HCT116 (cell line): ENCODE data around the gene PARP9. TPM values are rescaled to one million over a fixed set of nuclear protein-coding genes. Genes with fewer than 3 reads are reported as not detected.

Experiments
- ATAC-seq: fragments of 200-7000 bp; cut with Tn5 transposase; 2 replicates; pipeline ENCODE4 v1.9.1; 2020; ENCODE audit warnings: mild to moderate bottlenecking, moderate library complexity
- BruUV-seq: library from RNA; stranded (reverse); fragments of 400-500 nt; replicated peaks from 2 replicates; lab custom pipeline; 2021; lab: Mats Ljungman, UMichigan
- CTCF ChIA-PET: fragments of 300-600 bp; sonication (Branson Sonifier 250); formaldehyde crosslinking; loops from one replicate; lab custom pipeline; 2021; ENCODE audit warnings: antibody characterized with exemption; lab: Charles Lee
- POLR2A ChIA-PET: fragments of 300-600, 350-600 bp; sonication (Branson Sonifier 250); formaldehyde crosslinking; loops from one replicate; lab custom pipeline; 2021; ENCODE audit warnings: antibody characterized with exemption; lab: Charles Lee
- RAD21 ChIA-PET, 2 experiments: fragments of 300-600 bp; sonication (Branson Sonifier 250); formaldehyde crosslinking; loops; one replicate each; lab custom pipeline; 2023; ENCODE audit warnings: low total read pairs in 2 of 2; ENCODE audit not compliant: uncharacterized antibody in 2 of 2, unreplicated experiment in 2 of 2, low non-redundant PET in 1 of 2; lab: Charles Lee
- DNase-seq: peaks from one replicate; pipeline ENCODE4 v3.0.0-alpha.2; 2010; ENCODE audit warnings: low read depth, low spot score
- H2AFZ ChIP-seq: fragments of 200-600 bp; shearing (Covaris generic), sonication (generic); 2 replicates; pipeline ENCODE4 v1.6.1; 2017; ENCODE audit warnings: low read depth, mixed run types, mixed read lengths, antibody characterized with exemption, low read length; ENCODE audit not compliant: poor library complexity, severe bottlenecking
- H3K27ac ChIP-seq: 2 replicates; pipeline ENCODE4 v1.5.1; 2012; ENCODE audit warnings: low read depth, low read length
- H3K27me3 ChIP-seq: fragments of 200-600 bp; sonication (generic); 2 replicates; pipeline ENCODE4 v1.6.1; 2016; ENCODE audit warnings: mixed run types, low read length, mixed read lengths; ENCODE audit not compliant: insufficient read depth
- H3K36me3 ChIP-seq, 2 experiments: fragments of 200-500 bp in 1 of 2; fragments of 200-600 bp in 1 of 2; sonication (Bioruptor generic) in 1 of 2; sonication (generic) in 1 of 2; 2 replicates each; pipeline versions ENCODE4 v1.5.1 to v1.6.1; 2014 to 2016; ENCODE audit warnings: low read length in 2 of 2, inconsistent platforms in 1 of 2, mixed read lengths in 1 of 2, mixed run types in 1 of 2; ENCODE audit not compliant: insufficient read depth in 2 of 2, control insufficient read depth in 1 of 2
- H3K4me1 ChIP-seq, 2 experiments: fragments of 200-600 bp in 1 of 2; sonication (generic) in 1 of 2; 2 replicates each; pipeline versions ENCODE4 v1.5.1 to v1.6.1; 2012 to 2017; ENCODE audit warnings: low read length in 2 of 2, inconsistent platforms in 1 of 2, mild to moderate bottlenecking in 1 of 2, mixed read lengths in 1 of 2, mixed run types in 1 of 2, moderate library complexity in 1 of 2; ENCODE audit not compliant: insufficient read depth in 2 of 2, control insufficient read depth in 1 of 2
- H3K4me2 ChIP-seq: fragments of 200-600 bp; sonication (generic); 2 replicates; pipeline ENCODE4 v1.6.1; 2017; ENCODE audit warnings: mixed run types, low read length, mixed read lengths
- H3K4me3 ChIP-seq, 2 experiments: fragments of 200-600 bp in 1 of 2; sonication (generic) in 1 of 2; replicated peaks in 1 of 2; 2 replicates each; pipeline ENCODE4 v1.5.1; 2011 to 2016; ENCODE audit warnings: low read length in 2 of 2, control low read depth in 1 of 2, low read depth in 1 of 2, mild to moderate bottlenecking in 1 of 2, mixed read lengths in 1 of 2, mixed run types in 1 of 2
- H3K79me2 ChIP-seq: fragments of 200-600 bp; sonication (generic); 2 replicates; pipeline ENCODE4 v1.6.1; 2017; ENCODE audit warnings: mild to moderate bottlenecking, mixed run types, low read length, moderate library complexity, mixed read lengths; ENCODE audit not compliant: insufficient read depth
- H3K9ac ChIP-seq: fragments of 200-600 bp; sonication (generic); 2 replicates; pipeline ENCODE4 v1.6.1; 2016; ENCODE audit warnings: low read length, mixed read lengths
- H3K9me2 ChIP-seq: fragments of 200-600 bp; sonication (generic), shearing (Covaris generic); 2 replicates; pipeline ENCODE4 v1.6.1; 2017; ENCODE audit warnings: mixed run types, mild to moderate bottlenecking, moderate library complexity; ENCODE audit not compliant: insufficient read depth
- H3K9me3 ChIP-seq, 2 experiments: fragments of 200-500 bp in 1 of 2; fragments of 200-600 bp in 1 of 2; sonication (Bioruptor generic) in 1 of 2; sonication (generic) in 1 of 2; 2 replicates each; pipeline ENCODE4 v1.6.1; 2014 to 2017; ENCODE audit warnings: low read length in 2 of 2, mixed read lengths in 2 of 2, inconsistent platforms in 1 of 2, low read depth in 1 of 2, mild to moderate bottlenecking in 1 of 2, mixed run types in 1 of 2, moderate library complexity in 1 of 2; ENCODE audit not compliant: control insufficient read depth in 1 of 2, insufficient read depth in 1 of 2
- H4K20me1 ChIP-seq: fragments of 200-600 bp; sonication (generic), shearing (Covaris generic); 2 replicates; pipeline ENCODE4 v1.6.1; 2017; ENCODE audit warnings: mixed run types, mild to moderate bottlenecking, moderate library complexity; ENCODE audit not compliant: insufficient read depth
- EZH2 ChIP-seq: fragments of 200-600 bp; sonication (generic); IDR thresholded peaks from 2 replicates; pipeline ENCODE4 v1.6.1; 2017; ENCODE audit warnings: antibody characterized with exemption, mixed run types
- FOSL1 ChIP-seq: IDR thresholded peaks from 2 replicates; pipeline ENCODE4 v1.6.1; 2012; ENCODE audit warnings: low read depth
- RAD21 ChIP-seq: IDR thresholded peaks from 2 replicates; pipeline ENCODE4 v1.6.1; 2012; ENCODE audit warnings: low read depth, mild to moderate bottlenecking
- SIN3A ChIP-seq: IDR thresholded peaks from 2 replicates; pipeline ENCODE4 v1.6.1; 2012; ENCODE audit warnings: low read depth
- ZBTB33 ChIP-seq: IDR thresholded peaks from 2 replicates; pipeline ENCODE4 v1.6.1; 2011; ENCODE audit warnings: mild to moderate bottlenecking, low read length, moderate library complexity; ENCODE audit not compliant: insufficient replicate concordance; ENCODE audit errors: extremely low read depth
- ZFX ChIP-seq: fragments of 450-650 bp; IDR thresholded peaks from 2 replicates; pipeline ENCODE4 v1.6.1; 2017
- intact Hi-C: fragments of 100-400 bp; cut with micrococcal nuclease; formaldehyde crosslinking; loops from 2 replicates; pipeline ENCODE4 v1.10.0; 2022
- total RNA-seq: library from RNA; stranded (reverse); gene quantifications from one replicate; pipeline ENCODE4 v1.2.1, GENCODE V29; 2021; ENCODE audit not compliant: unreplicated experiment
- TF ChIP-seq, protein P1 (sequence below): IDR thresholded peaks from 2 replicates; pipeline ENCODE4 v1.6.1; 2012

PARP9 gene
- total RNA-seq, 1 experiment from 2014 or later, result 9.5 TPM

- intact Hi-C loops, result no loop called here
- POLR2A ChIA-PET, result no interaction called here
Measured at GRCh38 chr3:122481390-122481789, 82.7 kb downstream of the PARP9 start.

More at GRCh38 chr3:122481390-122481789, 82.7 kb downstream of the PARP9 start:
- RAD21 ChIA-PET, result no interaction called here
- H4K20me1 ChIP-seq, result 0 out of 2 replicates have a peak, but pooled peaks cover 2% of the 10 kb centered on the region
- H3K36me3 ChIP-seq, result no peaks in the 10 kb centered on the region
- H3K27ac ChIP-seq, result no peak overlapping the region
- H3K9me2 ChIP-seq, result no peaks in the 10 kb centered on the region
- no TSS peak for BruUV-seq
- no peak for ATAC-seq
- TF ChIP-seq FOSL1 (no peak), SIN3A (no peak), EZH2 (no peak), ZBTB33 (no peak), RAD21 (no peak), ZFX (no peak)
- TF ChIP-seq, protein P1, sequence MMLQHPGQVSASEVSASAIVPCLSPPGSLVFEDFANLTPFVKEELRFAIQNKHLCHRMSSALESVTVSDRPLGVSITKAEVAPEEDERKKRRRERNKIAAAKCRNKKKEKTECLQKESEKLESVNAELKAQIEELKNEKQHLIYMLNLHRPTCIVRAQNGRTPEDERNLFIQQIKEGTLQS, result no peak
- TF ChIP-seq, all 23 proteins: peak for 0
- H3K4me2 ChIP-seq, result no peak overlapping the region
- no peak overlapping the region for H3K4me3 ChIP-seq
- DNase-seq, result no peak
- no peaks in the 10 kb centered on the region for H3K27me3 ChIP-seq
- peaks cover 95% of the 10 kb centered on the region for H3K79me2 ChIP-seq
- peaks cover 32 to 33% of the 10 kb centered on the region in 2 experiments for H3K4me1 ChIP-seq
- H3K9me3 ChIP-seq, result no peaks in the 10 kb centered on the region
- no peak overlapping the region for H3K9ac ChIP-seq
- CTCF ChIA-PET, result no interaction called here
- H2AFZ ChIP-seq, result no peak overlapping the region

Other genes starting within 250 kb of the PARP9 start
- 11.0 TPM for gene CSTA, start 239.1 kb downstream of the PARP9 start, total RNA-seq
- gene MIX23, start 181.1 kb downstream of the PARP9 start, total RNA-seq, result 76.2 TPM
- gene FAM162A, start 180.1 kb downstream of the PARP9 start, total RNA-seq, result 74.1 TPM
- 3.4 TPM for gene WDR5B, start 148.2 kb downstream of the PARP9 start, total RNA-seq
- 73.4 TPM for gene KPNA1, start 49.4 kb downstream of the PARP9 start, total RNA-seq
- gene DTX3L, start within 50 bp of the PARP9 start, total RNA-seq, result 13.1 TPM
- gene PARP15, start 13.3 kb upstream of the PARP9 start, total RNA-seq, result 0.12 TPM
- 12.2 TPM for gene PARP14, start 116.5 kb upstream of the PARP9 start, total RNA-seq
- gene HSPBAP1, start 229.5 kb upstream of the PARP9 start, total RNA-seq, result 6.6 TPM
- gene SLC49A4, start 230.8 kb upstream of the PARP9 start, total RNA-seq, result 11.3 TPM